22Rv1 (cell line): ENCODE results near the gene VASH2.

ENCODE experiments used
- H3K27ac ChIP-seq: fragments of 450-650 bp; 2 replicates; pipeline ENCODE4 v1.5.1; 2017
- ZFX ChIP-seq: fragments of 450-650 bp; IDR thresholded peaks from 2 replicates; pipeline ENCODE4 v1.6.1; 2017; ENCODE audit warnings: antibody characterized with exemption, borderline replicate concordance
- TF ChIP-seq, protein P1 (sequence below): fragments of 450-650 bp; IDR thresholded peaks from 2 replicates; pipeline ENCODE4 v1.5.1; 2017; ENCODE audit warnings: mild to moderate bottlenecking

VASH2 gene

DNA sequence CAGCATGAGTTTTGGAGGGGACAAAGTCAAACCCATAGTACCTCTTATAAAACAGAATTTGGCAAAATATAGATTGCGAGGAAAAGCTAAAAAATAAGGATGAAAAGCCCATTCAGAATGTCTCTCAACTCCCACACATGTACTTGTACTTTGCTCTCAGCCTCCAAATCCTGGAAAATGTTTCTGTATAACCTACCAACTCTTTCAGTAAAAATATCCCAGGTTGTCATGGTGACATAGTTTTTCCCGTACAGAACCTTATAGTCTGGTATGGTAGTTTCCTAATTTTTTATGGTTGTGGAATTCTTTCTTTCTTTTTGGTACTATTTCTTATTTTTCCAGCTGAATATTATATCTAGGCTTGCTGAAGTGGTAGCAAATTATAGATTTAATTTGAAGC lies 85.2 kb downstream of the VASH2 start:
- TF ChIP-seq, protein P1, sequence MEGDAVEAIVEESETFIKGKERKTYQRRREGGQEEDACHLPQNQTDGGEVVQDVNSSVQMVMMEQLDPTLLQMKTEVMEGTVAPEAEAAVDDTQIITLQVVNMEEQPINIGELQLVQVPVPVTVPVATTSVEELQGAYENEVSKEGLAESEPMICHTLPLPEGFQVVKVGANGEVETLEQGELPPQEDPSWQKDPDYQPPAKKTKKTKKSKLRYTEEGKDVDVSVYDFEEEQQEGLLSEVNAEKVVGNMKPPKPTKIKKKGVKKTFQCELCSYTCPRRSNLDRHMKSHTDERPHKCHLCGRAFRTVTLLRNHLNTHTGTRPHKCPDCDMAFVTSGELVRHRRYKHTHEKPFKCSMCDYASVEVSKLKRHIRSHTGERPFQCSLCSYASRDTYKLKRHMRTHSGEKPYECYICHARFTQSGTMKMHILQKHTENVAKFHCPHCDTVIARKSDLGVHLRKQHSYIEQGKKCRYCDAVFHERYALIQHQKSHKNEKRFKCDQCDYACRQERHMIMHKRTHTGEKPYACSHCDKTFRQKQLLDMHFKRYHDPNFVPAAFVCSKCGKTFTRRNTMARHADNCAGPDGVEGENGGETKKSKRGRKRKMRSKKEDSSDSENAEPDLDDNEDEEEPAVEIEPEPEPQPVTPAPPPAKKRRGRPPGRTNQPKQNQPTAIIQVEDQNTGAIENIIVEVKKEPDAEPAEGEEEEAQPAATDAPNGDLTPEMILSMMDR: no peak
- TF ChIP-seq ZFX: no peak
- no peak overlapping the region for H3K27ac ChIP-seq
